ENCODE measurements around the gene TRIM9. TPM values are rescaled to one million over a fixed set of nuclear protein-coding genes. Genes with fewer than 3 reads are reported as not detected.
"Not testable (repeated sequence)": the region's sequence is repeated elsewhere in the genome, so short reads cannot be mapped to it uniquely, and the experiment has no call there.

TRIM9 gene
- total RNA-seq, 2 experiments from 2014 or later = 0.19 to 0.45 TPM

GRCh38 chr14:50961605-50962221 lies 133.2 kb downstream of the TRIM9 start:
- Histone ChIP-seq H3K4me3 (ENCODE audit: low read length) (no peak overlapping the region), H3K9me3 (ENCODE audit: control insufficient read depth in 1 of 2, insufficient read depth in 1 of 2, low read length in 2 of 2) (no peaks in the 10 kb centered on the region), H3K4me1 (ENCODE audit: insufficient read depth, low read length) (no peaks in the 10 kb centered on the region), H3K27me3 (ENCODE audit: control insufficient read depth in 1 of 2, insufficient read depth in 2 of 2, low read length in 2 of 2) (no peaks in the 10 kb centered on the region), H3K36me3 (ENCODE audit: insufficient read depth, low read length) (no peaks in the 10 kb centered on the region), H3K27ac (ENCODE audit: low read depth in 1 of 2, low read length in 2 of 2) (no peak overlapping the region)
- Mint-ChIP-seq H3K4me3 (no peak overlapping the region), H3K27me3 (peaks cover 6% of the 10 kb centered on the region), H3K9me3 (no peaks in the 10 kb centered on the region), H3K36me3 (ENCODE audit: low read depth) (no peaks in the 10 kb centered on the region), H3K4me1 (ENCODE audit: low read depth) (no peaks in the 10 kb centered on the region), H3K27ac (no peak overlapping the region)
- no peak for ATAC-seq (ENCODE audit: poor library complexity)
- intact Hi-C loops (cut with DNase I, micrococcal nuclease) = no loop called here
- no peak for DNase-seq
- TF ChIP-seq CTCF (IDR thresholded peaks at IDR 0.05) = no peak
- POLR2A ChIA-PET = no interaction called here
- CTCF ChIA-PET = no interaction called here

- ChIA-PET POLR2A (no interaction called here), CTCF (no interaction called here)
- Histone ChIP-seq H3K4me3 (ENCODE audit: low read length) (no peak overlapping the region), H3K36me3 (ENCODE audit: insufficient read depth, low read length) (no peaks in the 10 kb centered on the region), H3K27me3 (ENCODE audit: control insufficient read depth in 1 of 2, insufficient read depth in 2 of 2, low read length in 2 of 2) (no peaks in the 10 kb centered on the region), H3K4me1 (ENCODE audit: insufficient read depth, low read length) (no peaks in the 10 kb centered on the region), H3K27ac (ENCODE audit: low read depth in 1 of 2, low read length in 2 of 2) (no peak overlapping the region), H3K9me3 (ENCODE audit: control insufficient read depth in 1 of 2, insufficient read depth in 1 of 2, low read length in 2 of 2) (no peaks in the 10 kb centered on the region)
- intact Hi-C loops (cut with DNase I, micrococcal nuclease) = loop anchor here in 1 of 2 experiments (10.0 kb wide), 1 partner anchor 828 kb away; no protein-coding TSS in a partner anchor
- Mint-ChIP-seq H3K9me3 (no peaks in the 10 kb centered on the region), H3K27me3 (peaks cover 6% of the 10 kb centered on the region), H3K27ac (no peak overlapping the region), H3K4me3 (no peak overlapping the region), H3K36me3 (ENCODE audit: low read depth) (no peaks in the 10 kb centered on the region), H3K4me1 (ENCODE audit: low read depth) (no peaks in the 10 kb centered on the region)
- DNase-seq (no peak), ATAC-seq (ENCODE audit: poor library complexity) (no peak)
- TF ChIP-seq CTCF (IDR thresholded peaks at IDR 0.05) = no peak
These were observed 137.6 kb downstream of the TRIM9 start for GRCh38 chr14:50957296-50957695.

DNA sequence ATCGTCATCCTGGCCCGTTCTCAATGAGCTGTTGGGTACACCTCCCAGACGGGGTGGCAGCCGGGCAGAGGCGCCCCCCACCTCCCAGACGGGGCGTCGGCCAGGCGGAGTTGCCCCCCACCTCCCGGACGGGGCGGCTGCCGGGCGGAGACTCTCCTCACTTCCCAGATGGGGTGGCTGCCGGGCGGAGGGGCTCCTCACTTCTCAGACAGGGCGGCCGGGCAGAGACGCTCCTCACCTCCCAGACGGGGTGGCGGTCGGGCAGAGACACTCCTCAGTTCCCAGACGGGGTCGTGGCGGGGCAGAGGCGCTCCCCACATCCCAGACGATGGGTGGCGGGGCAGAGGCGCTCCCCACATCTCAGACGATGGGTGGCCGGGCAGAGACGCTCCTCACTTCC lies 138.5 kb downstream of the TRIM9 start:
- ATAC-seq (ENCODE audit: poor library complexity); H3K4me3 ChIP-seq (ENCODE audit: low read length); H3K36me3 ChIP-seq (ENCODE audit: insufficient read depth, low read length); H3K27ac ChIP-seq (ENCODE audit: low read depth in 1 of 2, low read length in 2 of 2); POLR2A ChIA-PET; H3K9me3 ChIP-seq (ENCODE audit: control insufficient read depth in 1 of 2, insufficient read depth in 1 of 2, low read length in 2 of 2); H3K9me3 Mint-ChIP-seq; H3K4me3 Mint-ChIP-seq; H3K27ac Mint-ChIP-seq; H3K27me3 Mint-ChIP-seq; H3K27me3 ChIP-seq (ENCODE audit: control insufficient read depth in 1 of 2, insufficient read depth in 2 of 2, low read length in 2 of 2); CTCF ChIA-PET; H3K36me3 Mint-ChIP-seq (ENCODE audit: low read depth); DNase-seq; H3K4me1 ChIP-seq (ENCODE audit: insufficient read depth, low read length); H3K4me1 Mint-ChIP-seq (ENCODE audit: low read depth): not testable (repeated sequence)
- intact Hi-C loops (cut with DNase I, micrococcal nuclease) = loop anchor here in 1 of 2 experiments (10.0 kb wide), 1 partner anchor 828 kb away; no protein-coding TSS in a partner anchor

Measured in CD4-positive, alpha-beta T cell (primary cell).